Measurements from ENCODE around the gene DRC1.

GRCh38 chr2:26484579-26484978 lies 82.9 kb downstream of the DRC1 start:
- TF ChIP-seq, protein P1, sequence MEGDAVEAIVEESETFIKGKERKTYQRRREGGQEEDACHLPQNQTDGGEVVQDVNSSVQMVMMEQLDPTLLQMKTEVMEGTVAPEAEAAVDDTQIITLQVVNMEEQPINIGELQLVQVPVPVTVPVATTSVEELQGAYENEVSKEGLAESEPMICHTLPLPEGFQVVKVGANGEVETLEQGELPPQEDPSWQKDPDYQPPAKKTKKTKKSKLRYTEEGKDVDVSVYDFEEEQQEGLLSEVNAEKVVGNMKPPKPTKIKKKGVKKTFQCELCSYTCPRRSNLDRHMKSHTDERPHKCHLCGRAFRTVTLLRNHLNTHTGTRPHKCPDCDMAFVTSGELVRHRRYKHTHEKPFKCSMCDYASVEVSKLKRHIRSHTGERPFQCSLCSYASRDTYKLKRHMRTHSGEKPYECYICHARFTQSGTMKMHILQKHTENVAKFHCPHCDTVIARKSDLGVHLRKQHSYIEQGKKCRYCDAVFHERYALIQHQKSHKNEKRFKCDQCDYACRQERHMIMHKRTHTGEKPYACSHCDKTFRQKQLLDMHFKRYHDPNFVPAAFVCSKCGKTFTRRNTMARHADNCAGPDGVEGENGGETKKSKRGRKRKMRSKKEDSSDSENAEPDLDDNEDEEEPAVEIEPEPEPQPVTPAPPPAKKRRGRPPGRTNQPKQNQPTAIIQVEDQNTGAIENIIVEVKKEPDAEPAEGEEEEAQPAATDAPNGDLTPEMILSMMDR (IDR thresholded peaks at IDR 0.05) = no peak
- no peak for TF ChIP-seq POLR2A (IDR thresholded peaks at IDR 0.05)

Data from lower leg skin (tissue), 3 donors.